Lung (tissue), 13 donors: ENCODE data around the gene NUDT9. TPM values are rescaled to one million over a fixed set of nuclear protein-coding genes. Genes with fewer than 3 reads are reported as not detected.

ENCODE experiments used
- ATAC-seq: fragments of 200-7000 bp; cut with Tn5 transposase; one replicate; pipeline ENCODE4 v1.9.1; 2020; ENCODE audit warnings: moderate number of reproducible peaks; ENCODE audit not compliant: insufficient read depth, low FRiP score
- DNase-seq, 3 donors: peaks; one replicate each; pipeline ENCODE4 v3.0.0-alpha.2; 2013 to 2017
- H3K27ac ChIP-seq, 2 donors: one replicate each; pipeline ENCODE4 v1.5.1; 2013; ENCODE audit warnings: mild to moderate bottlenecking in 2 of 2, moderate library complexity in 2 of 2, control low read depth in 1 of 2, inconsistent platforms in 1 of 2, low read depth in 1 of 2, low read length in 1 of 2
- H3K27me3 ChIP-seq, 3 donors: one replicate each; pipeline ENCODE4 v1.5.1; 2013; ENCODE audit warnings: low read length in 2 of 3; ENCODE audit not compliant: control insufficient read depth in 3 of 3, insufficient read depth in 3 of 3
- H3K36me3 ChIP-seq, 4 donors: one replicate each; pipeline ENCODE4 v1.5.1; 2013; ENCODE audit warnings: low read length in 4 of 4, mild to moderate bottlenecking in 1 of 4, moderate library complexity in 1 of 4; ENCODE audit not compliant: control insufficient read depth in 4 of 4, insufficient read depth in 4 of 4
- H3K4me1 ChIP-seq, 5 donors: one replicate each; pipeline ENCODE4 v1.5.1; 2013; ENCODE audit warnings: low read length in 5 of 5, mild to moderate bottlenecking in 2 of 5, moderate library complexity in 1 of 5; ENCODE audit not compliant: control insufficient read depth in 5 of 5, insufficient read depth in 5 of 5
- H3K4me3 ChIP-seq: one replicate; pipeline ENCODE4 v1.5.1; 2013; ENCODE audit warnings: mild to moderate bottlenecking, control low read depth, moderate library complexity
- H3K9ac ChIP-seq, 2 donors: one replicate each; pipeline ENCODE4 v1.5.1; 2013; ENCODE audit warnings: low read length in 2 of 2, control low read depth in 1 of 2; ENCODE audit not compliant: insufficient read depth in 1 of 2
- H3K9me3 ChIP-seq, 4 donors: one replicate each; pipeline ENCODE4 v1.5.1; 2013; ENCODE audit warnings: low read length in 3 of 4, mild to moderate bottlenecking in 1 of 4, moderate library complexity in 1 of 4; ENCODE audit not compliant: control insufficient read depth in 4 of 4, insufficient read depth in 3 of 4
- WGBS, 2 donors: extraction: QIAGEN DNeasy Blood & Tissue Kit; methylation state at CpG; one replicate each; pipeline ENCODE4 v1.1.7; 2013; 5-methylcytosine and 5-hydroxymethylcytosine counted together
- polyA plus RNA-seq, 2 donors: library from polyadenylated mRNA; stranded (reverse); fragments of 200-250 nt; gene quantifications; one replicate each; pipeline ENCODE4 v1.2.1, GENCODE V29; 2013
- small RNA-seq: library from RNA; depleted of rRNA; stranded (forward); fragments of <200 nt; gene quantifications from one replicate; pipeline ENCODE3, GENCODE V24; 2014; ENCODE audit warnings: low replicate concordance
- total RNA-seq, 2 donors: library from RNA; depleted of rRNA in 1 of 2; stranded (reverse); fragments of >200 nt in 1 of 2; gene quantifications; one replicate each; pipeline ENCODE4 v1.2.1, GENCODE V29; 2014 to 2021
- TF ChIP-seq, protein P1 (sequence below): IDR thresholded peaks from 2 replicates; pipeline ENCODE4 v1.5.1; 2012; ENCODE audit warnings: mild to moderate bottlenecking; ENCODE audit errors: control extremely low read depth, extremely low read depth
- donor health status: control.
- donor health status: control.
- donor health status: Bipolar disorder and iron deficiency.
- donor health status: healthy.
- donor health status: DM: yes; HTN: yes; CAD: no.

The NUDT9 gene
- total and polyA plus RNA-seq, 4 donors: 20.1 to 72.8 (median 32.6) TPM

DNA sequence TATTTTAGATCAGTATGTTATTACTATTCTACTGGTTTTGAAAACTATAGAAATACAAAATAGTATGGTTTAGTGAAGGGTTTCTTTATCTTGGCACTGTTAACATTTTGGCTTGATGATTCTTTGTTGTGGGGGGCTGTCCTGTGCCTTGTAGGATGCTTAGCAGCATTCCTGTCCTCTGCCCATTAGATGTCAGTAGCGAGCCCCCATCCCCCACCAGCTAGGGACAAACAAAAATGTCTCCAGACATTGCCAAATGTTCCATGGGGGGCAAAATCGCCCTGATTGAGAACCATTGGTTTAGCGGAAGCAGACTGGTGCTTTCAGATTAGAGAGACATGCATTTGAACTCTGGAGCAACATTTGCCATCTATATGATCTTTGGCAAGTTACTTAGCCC is 83.5 kb downstream of the NUDT9 start:
- Histone ChIP-seq H3K9ac (no peak overlapping the region), H3K27ac (no peak overlapping the region), H3K36me3 (peaks cover 2 to 12% (median 7%) of the 10 kb centered on the region in 4 donors), H3K9me3 (no peaks in the 10 kb centered on the region), H3K4me1 (peaks cover 0 to 11% (median 7%) of the 10 kb centered on the region in 5 donors), H3K4me3 (no peak overlapping the region), H3K27me3 (no peaks in the 10 kb centered on the region)
- TF ChIP-seq, protein P1, sequence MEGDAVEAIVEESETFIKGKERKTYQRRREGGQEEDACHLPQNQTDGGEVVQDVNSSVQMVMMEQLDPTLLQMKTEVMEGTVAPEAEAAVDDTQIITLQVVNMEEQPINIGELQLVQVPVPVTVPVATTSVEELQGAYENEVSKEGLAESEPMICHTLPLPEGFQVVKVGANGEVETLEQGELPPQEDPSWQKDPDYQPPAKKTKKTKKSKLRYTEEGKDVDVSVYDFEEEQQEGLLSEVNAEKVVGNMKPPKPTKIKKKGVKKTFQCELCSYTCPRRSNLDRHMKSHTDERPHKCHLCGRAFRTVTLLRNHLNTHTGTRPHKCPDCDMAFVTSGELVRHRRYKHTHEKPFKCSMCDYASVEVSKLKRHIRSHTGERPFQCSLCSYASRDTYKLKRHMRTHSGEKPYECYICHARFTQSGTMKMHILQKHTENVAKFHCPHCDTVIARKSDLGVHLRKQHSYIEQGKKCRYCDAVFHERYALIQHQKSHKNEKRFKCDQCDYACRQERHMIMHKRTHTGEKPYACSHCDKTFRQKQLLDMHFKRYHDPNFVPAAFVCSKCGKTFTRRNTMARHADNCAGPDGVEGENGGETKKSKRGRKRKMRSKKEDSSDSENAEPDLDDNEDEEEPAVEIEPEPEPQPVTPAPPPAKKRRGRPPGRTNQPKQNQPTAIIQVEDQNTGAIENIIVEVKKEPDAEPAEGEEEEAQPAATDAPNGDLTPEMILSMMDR: no peak
- DNase-seq: no peak
- 77 to 84% methylated on average over 3 of the region's 3 CpGs for WGBS, 2 donors
- no peak for ATAC-seq

DNA sequence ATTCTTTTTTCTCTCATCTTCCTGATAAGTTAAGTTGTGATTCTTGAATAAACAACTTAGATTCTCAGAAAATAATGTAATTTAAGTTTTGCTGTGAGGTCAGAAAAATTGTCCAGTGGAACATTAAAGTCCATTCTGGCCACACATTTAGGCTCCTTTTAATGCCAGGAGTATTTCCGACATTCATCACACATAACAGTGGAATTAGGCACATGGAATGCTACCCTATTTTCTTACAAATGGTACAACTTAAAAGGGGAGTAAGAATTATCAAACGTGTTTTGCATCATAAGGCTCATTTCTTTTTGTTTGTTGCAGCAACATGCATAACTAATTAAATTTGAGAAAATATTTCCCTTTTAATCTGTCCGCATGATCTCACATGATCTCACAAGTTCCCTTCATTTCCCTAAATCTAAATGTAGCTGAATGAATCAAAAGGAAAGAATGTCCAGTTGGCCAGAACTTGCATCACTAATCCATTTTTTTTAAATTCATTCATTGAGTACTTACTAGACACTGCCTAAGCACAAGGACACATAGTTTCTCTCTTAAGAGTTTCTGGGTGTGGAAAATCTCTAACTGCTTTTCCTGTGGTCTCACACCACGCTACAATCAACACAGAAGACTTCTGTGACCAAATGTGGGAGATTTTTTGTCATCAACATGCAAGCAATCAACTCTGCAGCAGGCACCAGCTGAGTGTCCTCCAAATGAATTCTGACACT is 84.8 kb downstream of the NUDT9 start:
- peak; percentile 24 for ATAC-seq
- H3K27me3 ChIP-seq: no peaks in the 10 kb centered on the region
- DNase-seq: no peak
- no peak overlapping the region for H3K4me3 ChIP-seq
- TF ChIP-seq, protein P1: no peak
- H3K27ac ChIP-seq: peak overlapping the region in 1 of 2 donors; percentile 17
- no peaks in the 10 kb centered on the region for H3K9me3 ChIP-seq
- H3K9ac ChIP-seq: no peak overlapping the region
- peaks cover 3 to 11% (median 7%) of the 10 kb centered on the region in 5 donors for H3K4me1 ChIP-seq
- 71 to 81% methylated on average over 4 of the region's 4 CpGs for WGBS, 2 donors
- H3K36me3 ChIP-seq: peaks cover 2 to 14% (median 10%) of the 10 kb centered on the region in 4 donors

Small RNA genes within 50 kb of the gene (small RNA-seq; reads per million reads assigned to genes)
- not detected for gene RN7SL681P

Other genes with a start within 250 kb of the NUDT9 start
- gene KLHL8, start 202.0 kb upstream of the NUDT9 start, total RNA-seq: 10 to 100 TPM; 12.4 to 23.1 TPM
- 1 to 10 TPM; 3.3 to 7.4 TPM for gene KLHL8, start 202.0 kb upstream of the NUDT9 start, polyA plus RNA-seq
- gene HSD17B13, start 99.7 kb upstream of the NUDT9 start, total RNA-seq: 1 to 10 TPM in 1 of 2 donors, under 1 TPM in 1; 0.34 to 1.0 TPM
- 1 to 10 TPM in 1 of 2 donors, under 1 TPM in 1; 0.15 to 3.1 TPM for gene HSD17B13, start 99.7 kb upstream of the NUDT9 start, polyA plus RNA-seq
- 100 to 1,000 TPM in 1 of 2 donors, 10 to 100 TPM in 1; 57.8 to 109 TPM for gene HSD17B11, start 31.4 kb upstream of the NUDT9 start, total RNA-seq
- gene HSD17B11, start 31.4 kb upstream of the NUDT9 start, polyA plus RNA-seq: 10 to 100 TPM; 43.0 to 53.0 TPM
- gene SPARCL1, start 106.8 kb downstream of the NUDT9 start, total RNA-seq: 100 to 1,000 TPM; 294 to 422 TPM
- gene SPARCL1, start 106.8 kb downstream of the NUDT9 start, polyA plus RNA-seq: 100 to 1,000 TPM in 1 of 2 donors, 10 to 100 TPM in 1; 93.2 to 486 TPM
- not detected for gene DSPP, start 186.0 kb downstream of the NUDT9 start, total RNA-seq
- gene DSPP, start 186.0 kb downstream of the NUDT9 start, polyA plus RNA-seq: not detected
- gene DMP1, start 227.7 kb downstream of the NUDT9 start, total RNA-seq: not detected
- not detected for gene DMP1, start 227.7 kb downstream of the NUDT9 start, polyA plus RNA-seq